HCEC 1CT (cell line): ENCODE results near the gene ARID1B.

Source experiments
- DNase-seq: peaks from one replicate; pipeline ENCODE4 v3.0.0-alpha.2; 2017

ARID1B gene

DNA sequence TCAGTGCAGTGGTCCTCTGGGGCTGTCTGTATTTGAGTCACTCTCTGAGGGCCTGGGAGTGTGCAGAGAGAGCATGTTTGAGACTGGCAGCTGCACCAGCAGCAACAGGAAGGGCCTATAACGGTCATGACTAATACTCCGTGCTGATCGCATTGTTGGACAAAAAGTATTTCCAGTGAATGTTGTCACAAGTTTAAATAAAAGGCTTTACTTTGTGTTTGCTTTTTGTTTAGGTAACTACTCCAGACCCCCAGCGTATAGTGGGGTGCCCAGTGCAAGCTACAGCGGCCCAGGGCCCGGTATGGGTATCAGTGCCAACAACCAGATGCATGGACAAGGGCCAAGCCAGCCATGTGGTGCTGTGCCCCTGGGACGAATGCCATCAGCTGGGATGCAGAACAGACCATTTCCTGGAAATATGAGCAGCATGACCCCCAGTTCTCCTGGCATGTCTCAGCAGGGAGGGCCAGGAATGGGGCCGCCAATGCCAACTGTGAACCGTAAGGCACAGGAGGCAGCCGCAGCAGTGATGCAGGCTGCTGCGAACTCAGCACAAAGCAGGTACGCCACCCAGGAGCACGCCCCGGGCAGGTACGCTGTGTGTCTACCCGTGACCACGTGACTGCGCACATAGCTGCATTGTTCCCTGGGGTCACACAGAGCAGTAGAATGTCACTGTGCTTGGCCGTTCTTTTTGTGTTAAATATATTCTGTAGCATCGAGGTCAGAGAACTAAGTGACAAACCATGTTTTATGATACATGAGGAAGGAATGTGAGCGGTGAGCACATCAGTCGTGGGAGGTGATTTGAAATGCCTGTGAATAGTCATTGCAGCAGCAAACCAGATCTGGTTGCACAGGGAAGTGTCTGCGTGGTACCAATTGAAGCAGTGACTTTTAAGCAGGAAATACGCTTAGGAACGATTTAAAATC lies 371.5 kb downstream of the ARID1B start:
- peak; percentile 95 for DNase-seq

DNA sequence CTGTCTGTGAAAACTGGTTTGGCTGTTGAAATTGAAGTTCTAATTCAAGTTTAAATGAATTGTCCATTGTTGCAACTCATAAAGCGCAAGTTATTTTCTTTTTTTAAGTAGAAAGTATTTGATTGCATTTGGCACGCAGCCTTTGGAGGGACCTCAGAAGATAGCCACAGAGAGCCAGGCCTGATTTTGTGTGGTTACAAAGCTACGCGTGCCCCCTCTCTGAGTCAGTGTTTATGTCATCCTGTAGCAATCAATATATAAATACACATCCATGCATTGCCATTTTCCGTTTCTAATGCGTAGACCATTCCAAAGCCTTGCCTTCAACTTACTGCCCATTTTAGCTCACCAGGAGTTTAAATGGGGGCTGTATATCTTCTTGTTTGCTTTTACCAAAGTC lies 372.9 kb downstream of the ARID1B start:
- peak; percentile 54 for DNase-seq

DNA sequence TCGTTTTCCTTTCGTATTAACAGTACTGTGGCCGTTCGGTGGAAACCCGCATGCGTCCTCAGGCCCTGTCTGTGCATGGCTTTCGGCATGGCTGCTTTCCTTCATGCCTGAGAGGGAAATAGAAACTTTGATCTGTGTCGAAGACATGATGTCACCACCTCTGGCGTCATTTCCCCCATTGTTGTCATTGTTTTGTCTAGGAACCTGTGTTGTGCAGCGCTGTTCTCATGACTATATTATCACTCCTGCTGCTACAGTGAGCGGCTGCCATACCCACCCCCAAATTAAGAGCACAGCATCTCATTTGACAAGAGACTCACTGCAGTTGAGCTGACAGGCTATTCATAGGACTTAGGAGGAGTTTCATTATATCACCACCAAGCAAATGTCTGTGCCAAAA lies 373.9 kb downstream of the ARID1B start:
- no peak for DNase-seq

DNA sequence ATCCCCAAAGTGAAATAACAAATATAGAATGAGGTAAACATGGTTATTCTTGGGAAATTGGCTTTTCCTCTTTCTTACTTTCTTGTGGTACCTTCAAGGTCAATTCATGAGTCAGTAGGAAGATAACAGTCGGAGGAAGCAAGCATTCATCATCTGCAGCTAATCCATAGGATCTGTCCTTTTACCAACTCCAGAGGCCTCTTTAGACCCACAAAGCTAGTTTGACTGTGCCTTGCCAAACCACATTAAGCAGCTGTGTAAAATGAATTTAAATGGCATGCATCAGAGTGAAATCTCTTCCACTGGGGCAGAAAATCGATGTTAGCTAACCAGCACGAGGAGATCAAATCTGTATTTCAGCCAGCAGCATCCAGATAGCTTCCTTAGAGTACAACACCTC lies 374.8 kb downstream of the ARID1B start:
- peak; percentile 68 for DNase-seq

DNA sequence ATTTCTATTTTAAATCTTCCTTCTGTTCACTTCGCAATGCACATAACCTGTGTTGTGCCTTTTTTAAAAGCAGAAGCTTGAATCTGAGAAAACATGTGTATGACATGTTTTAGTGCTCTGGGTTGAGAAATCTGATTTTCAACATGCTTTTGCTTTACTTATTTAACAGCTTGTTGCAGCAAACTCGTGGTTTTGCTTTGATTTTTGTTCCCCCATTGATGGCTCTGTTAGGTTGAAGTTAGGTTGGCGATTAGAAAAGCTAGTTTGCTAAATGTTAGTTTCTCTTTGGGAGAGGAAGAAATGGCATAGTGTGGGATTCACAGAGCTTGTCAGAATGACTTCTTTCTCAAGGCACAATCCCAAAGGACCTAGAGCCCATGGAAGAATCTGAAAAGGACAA lies 375.4 kb downstream of the ARID1B start:
- DNase-seq = no peak

DNA sequence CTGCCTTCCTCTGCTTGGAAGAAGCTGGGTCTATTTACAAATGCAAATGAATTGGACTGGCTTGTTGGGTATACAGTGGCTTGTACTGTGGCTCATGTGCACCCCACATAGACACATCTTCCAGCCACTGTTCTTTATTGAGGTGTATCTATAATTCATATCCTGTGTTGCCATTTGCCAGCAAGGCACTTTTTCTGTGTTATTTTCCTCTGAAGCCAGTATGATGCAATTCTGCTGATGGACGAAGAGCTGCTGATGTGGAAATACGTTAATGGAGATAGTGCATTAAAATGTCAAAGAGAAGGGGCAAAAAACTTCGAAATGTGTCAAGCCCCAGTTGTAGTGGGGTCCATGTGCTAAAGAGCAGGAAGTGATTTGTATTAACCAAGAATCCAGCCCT lies 378.6 kb downstream of the ARID1B start:
- DNase-seq = no peak

DNA sequence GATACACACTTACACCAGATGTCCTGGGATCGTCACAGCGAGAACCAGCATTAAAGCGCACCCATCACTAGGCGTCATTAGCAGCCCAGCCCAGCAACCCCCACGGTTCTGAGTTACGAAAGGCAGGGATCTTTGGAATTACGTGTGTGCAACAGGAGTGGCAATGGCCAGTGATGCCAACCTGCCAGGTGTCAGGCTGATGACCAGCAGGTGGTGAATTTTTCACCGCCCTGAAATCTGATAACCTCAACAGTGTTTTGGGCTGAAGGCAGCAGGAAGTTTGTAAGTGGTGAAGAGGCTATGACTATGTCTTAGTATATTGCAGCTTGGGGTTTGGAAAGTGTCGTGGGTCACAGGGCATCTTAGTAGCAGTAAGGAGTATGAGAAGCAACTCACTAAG lies 380.1 kb downstream of the ARID1B start:
- DNase-seq = no peak

DNA sequence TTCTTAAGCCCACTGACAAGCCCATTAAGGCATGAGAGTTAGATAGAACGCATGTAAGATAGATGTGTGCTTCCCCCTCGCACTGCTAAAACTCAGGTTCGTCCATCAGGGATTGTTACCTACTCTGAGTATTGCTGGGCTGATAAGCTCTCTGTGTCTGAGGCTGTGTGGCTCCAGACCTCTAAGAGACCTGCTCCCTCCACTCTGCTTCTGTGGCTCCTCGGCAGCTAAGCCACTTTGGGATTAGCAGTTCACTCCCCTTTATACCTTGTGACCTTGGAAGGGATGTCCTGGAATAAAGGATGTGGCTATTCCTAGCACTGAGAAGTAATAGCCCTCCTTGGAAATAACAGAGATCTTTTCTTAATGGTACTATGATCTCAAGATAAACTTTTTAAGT lies 381.3 kb downstream of the ARID1B start:
- DNase-seq = no peak

DNA sequence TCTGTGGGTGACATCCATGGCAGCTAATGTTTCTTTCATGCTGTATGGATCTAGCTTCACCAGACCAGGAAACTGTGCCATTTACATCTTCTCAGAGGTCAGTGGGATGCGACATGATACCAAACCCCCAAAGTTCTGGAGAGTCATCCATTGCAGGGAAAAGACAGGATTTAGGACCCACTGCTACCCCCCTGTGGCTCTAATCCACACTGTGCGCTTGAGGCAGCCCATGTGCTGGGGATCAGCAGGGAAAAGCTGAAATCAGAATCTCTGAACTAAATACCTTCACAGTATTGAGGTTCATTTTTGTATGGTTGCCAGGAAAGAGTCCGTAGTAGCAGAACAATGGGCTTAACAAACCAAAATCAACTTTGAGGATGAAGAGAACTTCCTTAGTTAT lies 381.7 kb downstream of the ARID1B start:
- DNase-seq = no peak

DNA sequence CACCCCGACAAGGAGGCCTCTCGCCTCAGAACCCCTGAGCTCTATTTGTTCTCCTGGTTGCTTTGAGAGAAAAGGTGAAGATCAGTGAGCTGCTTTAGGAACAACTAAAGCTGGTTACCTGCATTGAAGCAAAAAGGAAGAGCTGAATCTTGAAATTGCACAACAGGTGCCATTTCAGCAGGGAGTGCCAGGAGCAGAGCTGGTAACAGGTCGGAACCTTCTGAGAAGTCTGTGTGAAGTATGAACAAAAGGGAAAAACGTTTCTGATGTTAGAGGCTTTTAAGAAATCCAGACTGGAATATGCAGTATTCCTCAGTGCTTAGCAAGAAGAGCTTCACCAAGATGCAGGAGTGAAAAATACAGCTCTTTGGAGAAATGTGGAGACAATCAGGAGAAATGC lies 382.2 kb downstream of the ARID1B start:
- DNase-seq = no peak

DNA sequence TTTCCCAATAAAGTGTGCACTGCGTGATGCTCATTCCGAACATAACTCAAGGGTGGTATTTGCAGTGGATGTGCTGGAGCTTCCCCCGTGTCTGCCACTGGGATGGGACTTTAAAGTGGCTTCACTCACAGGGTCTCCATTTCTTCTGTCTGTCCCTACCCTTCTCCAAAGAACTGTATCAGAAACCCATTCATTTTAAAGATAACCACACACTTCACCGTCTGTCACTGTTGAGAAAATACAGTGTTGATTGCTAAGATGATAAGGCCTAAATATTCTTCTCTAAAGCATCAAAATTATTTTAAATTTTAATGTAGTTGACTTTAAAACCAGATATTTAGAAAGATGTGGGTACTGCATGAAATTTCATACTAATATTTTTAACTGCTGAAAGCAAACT lies 384.7 kb downstream of the ARID1B start:
- DNase-seq = no peak

DNA sequence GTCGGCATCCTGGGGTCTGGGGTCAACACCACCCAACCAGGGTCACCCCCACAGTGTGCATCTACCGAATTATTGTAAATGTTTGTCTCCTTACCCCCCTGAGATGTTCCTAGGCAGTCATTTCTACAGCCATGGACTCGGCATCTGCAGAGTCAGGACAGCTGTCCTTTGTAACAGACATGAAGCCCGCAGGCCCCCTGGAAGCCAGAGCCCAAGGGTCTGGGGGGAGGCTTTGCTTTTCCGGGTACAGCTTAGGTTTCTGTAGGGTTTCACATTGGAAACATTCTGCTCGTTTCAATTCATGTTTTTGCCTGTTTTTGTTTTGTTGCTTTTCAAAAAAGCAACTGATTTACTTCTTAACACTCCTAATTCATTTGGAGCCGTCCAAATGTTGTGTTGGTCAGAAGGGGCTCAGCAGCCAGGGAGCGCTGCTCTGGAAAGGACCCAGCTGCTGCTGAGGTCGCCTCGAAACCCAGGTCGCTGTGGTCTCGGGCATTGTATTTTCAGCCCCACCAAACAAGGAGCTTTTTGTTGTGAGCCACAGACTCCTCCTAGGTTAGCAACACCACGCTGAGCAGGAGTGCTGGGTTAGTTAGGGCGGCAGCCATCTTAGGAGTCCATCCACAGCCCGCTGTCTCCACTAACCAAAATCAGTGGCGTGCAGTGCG lies 385.7 kb downstream of the ARID1B start:
- DNase-seq = no peak

DNA sequence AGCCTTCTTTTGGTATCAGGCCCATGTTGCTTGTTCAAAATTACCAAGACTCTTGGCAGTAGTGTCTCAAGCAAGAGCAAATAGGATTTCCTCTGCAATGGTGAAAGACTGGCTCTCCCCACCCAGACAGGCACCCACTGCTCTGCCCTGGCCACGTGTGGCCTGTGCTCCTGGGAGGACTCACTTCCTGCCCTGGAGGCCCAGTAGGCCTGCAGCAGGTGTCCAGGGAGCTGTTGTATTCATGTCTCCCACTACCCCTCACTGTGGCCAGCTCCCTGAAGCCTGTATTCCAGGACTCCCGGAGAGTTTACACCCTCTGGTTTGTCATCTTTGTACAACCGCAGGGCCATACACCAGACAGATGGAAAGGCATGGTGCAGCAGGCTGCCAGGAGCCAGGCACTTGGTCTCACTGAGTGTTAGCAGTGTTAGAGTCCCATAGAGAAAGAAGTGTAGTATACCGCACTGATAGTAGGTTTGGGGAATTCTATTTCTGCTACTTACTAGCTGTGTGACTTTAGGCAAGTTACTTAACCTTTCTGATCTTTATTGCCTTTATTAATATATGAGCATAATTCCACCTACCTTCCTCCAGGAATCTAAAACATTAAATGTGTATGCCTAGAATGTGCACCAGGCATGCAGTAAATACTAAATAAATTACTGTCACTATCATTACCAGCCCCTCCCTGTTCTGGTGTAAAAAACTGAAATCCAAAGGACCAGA lies 386.4 kb downstream of the ARID1B start:
- no peak for DNase-seq

DNA sequence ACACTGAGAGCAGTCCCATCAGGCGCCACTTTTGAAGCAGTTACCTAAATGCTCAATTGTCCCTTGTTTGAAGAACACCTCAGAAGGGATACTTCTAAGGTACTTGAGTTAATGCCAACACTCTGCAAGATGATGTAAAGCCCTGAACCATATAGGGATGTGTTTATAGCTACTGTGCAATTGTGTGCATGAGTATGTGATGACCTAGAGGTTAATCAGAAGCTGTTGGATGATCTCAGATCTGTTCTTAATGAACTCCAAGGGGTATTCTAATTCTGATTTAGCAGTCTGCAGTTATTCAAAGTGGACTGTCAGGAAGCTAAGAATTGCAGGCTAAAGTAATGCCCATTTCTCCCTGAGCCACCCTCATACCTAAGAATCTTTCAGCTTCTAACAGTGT lies 387.8 kb downstream of the ARID1B start:
- no peak for DNase-seq

DNA sequence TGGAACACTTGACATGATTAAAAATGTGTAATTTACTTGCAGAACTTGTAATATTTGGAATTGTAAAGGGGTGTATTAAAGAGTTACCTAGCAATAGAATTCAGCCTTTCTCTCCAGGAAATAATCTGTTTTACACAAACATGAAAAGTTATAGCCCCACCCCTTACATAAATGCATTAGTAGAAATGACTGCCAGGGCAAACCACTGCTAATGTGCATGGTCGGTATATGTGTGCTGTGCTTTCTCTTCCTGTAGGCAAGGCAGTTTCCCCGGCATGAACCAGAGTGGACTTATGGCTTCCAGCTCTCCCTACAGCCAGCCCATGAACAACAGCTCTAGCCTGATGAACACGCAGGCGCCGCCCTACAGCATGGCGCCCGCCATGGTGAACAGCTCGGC lies 389.6 kb downstream of the ARID1B start:
- no peak for DNase-seq

DNA sequence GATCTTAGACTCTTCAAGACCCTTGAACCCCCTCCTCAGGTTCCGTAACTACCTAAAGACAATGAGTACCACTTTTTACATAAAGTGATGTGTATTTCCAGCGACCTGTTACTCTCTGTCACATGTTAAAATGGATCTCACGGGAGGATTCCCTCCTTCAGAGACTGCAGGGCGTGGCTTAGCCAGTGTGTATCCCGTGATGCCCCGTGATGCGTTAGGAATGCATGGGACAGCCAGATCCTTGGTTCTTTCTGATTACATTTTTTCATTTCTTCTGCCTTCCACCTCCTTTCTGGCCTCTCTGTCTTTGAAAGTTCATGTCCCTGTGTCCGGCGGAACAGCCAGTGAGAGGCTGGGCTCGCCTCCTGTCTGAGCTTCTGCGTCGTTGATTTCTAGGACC lies 390.7 kb downstream of the ARID1B start:
- DNase-seq = no peak

DNA sequence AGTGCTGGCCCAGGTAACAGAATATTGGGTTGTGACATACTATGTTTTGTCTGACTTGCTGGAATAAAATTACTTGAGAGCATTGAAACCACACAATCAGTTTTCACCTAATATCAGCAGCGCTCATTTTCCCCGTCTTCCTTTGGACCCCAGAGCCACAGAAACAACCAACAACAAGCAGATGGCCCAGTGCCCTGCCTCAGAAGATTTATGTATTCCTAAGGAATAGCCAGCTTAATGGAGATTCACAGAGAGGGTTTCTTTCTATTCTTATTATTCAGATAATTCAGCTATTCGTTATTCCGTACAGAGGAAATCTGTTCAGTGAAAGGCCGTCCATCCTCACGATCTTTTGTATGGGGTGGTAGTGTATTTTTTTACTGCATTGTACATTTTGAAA lies 391.3 kb downstream of the ARID1B start:
- DNase-seq = no peak

DNA sequence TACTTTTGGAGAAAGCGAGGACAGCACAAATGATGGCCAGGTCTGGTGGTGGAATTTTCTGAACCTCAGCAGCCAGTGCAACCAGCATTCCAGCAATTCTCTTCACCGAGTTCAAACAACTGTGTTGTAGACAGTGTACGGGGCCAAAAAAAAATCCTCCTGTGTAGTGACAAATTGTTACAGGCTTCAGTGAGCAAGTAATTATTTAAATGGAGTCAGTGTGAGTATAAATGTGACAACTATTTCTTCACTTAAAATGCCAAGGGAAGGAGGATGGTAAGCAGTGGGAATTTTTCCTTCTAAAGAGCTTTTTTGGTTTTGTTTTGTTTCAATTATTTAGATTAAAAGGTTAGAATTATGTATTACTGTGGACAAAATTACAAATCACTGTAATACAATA lies 392.0 kb downstream of the ARID1B start:
- DNase-seq = no peak

DNA sequence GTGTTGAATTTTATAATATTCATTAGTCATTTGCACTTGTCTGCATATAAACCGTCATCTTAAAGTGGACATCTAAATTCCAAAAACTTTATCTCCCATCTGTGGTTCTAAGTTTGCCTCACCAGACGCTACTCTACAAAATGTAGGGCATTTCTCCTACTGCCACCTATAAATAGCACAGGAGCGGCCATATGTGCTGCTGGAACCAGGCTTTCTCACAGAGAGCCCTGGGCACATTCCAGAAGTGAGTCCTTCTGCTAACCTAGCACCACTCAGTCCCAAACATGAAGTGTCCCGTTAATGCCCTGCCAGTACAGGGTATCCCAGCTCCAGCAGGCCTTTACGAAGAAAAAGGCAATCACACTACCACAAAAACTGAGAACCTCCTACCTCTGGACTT lies 392.5 kb downstream of the ARID1B start:
- no peak for DNase-seq

DNA sequence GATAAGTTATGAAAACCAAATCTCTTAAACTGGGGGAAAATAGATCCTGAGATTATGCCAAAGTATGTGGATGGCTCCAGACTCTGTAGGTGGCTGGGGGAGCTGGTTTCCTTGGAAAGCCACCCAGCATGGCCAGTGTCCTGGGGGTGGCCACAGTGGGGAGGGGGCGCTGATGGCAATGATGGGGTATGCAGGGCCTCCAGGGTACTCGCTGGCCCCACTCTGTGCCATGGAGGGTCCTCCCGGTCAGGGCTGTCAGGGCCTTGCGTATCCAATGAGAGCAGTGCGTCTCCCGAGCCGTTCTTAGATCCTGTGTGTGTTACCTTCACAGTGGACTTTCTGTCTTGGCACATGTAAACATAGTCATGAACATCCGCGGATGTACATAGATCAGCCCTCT lies 393.4 kb downstream of the ARID1B start:
- no peak for DNase-seq

DNA sequence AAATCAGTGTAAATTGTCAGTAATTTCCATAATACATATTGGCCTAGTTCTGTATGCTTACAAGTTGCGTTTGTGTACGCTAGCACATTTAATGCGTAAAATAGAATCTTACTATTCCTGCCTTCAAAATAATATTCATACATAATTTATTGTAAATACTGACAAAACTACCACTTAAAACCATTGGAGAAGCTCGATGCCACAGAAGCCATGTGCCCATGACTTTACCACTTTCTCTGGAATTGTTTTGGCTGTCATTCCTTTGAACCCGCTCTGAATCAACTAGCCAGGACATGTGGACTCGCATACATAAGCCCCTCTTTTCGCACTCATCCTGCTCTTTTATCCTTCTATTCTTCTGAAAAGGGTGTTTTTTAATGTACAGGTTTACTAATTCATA lies 394.6 kb downstream of the ARID1B start:
- no peak for DNase-seq

DNA sequence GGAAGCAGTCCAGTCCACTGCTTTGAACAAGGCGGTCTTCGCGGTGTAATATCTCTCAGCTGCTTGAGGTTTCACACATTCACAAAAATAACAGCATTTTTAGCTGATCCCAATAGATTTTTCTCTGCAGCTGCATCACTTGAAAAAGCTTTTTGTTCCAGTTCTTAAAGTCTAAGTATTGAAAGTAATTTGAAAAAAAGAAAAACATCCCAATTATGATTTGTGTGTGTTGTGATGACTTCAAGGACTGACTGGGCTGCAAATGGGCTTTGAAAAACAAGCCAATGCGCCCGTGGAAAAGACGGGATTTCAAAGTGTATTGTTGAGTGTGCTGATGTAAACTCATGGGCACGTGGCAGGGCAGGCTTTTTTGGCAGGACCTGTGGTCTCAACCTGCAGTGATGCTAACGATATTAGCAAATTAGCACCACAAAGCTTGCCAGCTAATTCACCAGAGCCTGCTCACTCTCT lies 395.1 kb downstream of the ARID1B start:
- no peak for DNase-seq

DNA sequence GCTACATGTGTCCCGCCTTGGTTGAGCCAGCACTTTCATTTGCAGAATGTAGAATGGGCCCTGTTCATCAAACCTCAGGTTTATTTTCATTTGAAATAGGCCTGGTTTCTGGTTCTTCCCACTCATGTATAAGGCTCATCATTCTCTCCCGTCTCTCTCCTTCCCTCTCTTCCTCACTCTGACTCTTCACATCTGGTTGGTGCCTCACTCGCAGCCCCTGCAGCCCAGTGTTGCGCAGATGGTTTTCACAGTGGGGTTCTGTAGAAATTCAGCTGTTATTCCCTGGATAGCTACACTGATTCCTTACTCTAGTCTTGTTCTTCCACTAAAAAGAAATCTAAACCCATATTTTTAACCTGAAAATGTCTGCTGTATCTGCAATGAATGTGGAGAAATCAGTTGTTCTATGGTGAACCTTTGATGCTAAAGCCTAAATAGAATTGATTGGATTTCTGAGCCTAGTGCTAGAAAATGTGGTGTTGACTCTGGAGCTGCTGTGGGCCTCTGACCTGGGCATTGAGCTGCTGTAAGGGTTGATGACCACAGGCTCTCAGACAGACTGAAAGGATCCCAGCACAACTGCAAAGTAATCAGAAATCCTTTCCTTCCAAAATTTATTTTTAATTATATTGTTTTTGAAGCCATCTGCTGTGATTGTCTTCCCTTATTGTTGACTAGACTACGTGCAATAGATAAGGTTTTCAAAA lies 395.8 kb downstream of the ARID1B start:
- no peak for DNase-seq
